HG03439 (cell line): ENCODE measurements around the gene DOCK9.

ENCODE experiments used
- ATAC-seq: cut with Tn5 transposase; IDR thresholded peaks from one replicate; pipeline ENCODE4 v1.9.1; 2021; ENCODE audit warnings: mild to moderate bottlenecking, moderate library complexity; ENCODE audit not compliant: unreplicated experiment

Gene DOCK9

GRCh38 chr13:98998831-98999638 is 21.2 kb upstream of the DOCK9 start:
- ATAC-seq = no peak

- no peak for ATAC-seq
Measured at GRCh38 chr13:98997738-98998641, 20.1 kb upstream of the DOCK9 start.

GRCh38 chr13:98997011-98997730 is 19.3 kb upstream of the DOCK9 start:
- ATAC-seq = no peak

GRCh38 chr13:98996046-98996445 is 18.2 kb upstream of the DOCK9 start:
- no peak for ATAC-seq

- ATAC-seq = no peak
Measured at GRCh38 chr13:98994896-98995295, 17.0 kb upstream of the DOCK9 start.

GRCh38 chr13:98994080-98994479 is 16.2 kb upstream of the DOCK9 start:
- no peak for ATAC-seq

GRCh38 chr13:98992355-98992754 is 14.5 kb upstream of the DOCK9 start:
- peak; percentile 56 for ATAC-seq

GRCh38 chr13:98990701-98991100 is 12.8 kb upstream of the DOCK9 start:
- no peak for ATAC-seq

GRCh38 chr13:98989469-98990235 is 11.8 kb upstream of the DOCK9 start:
- ATAC-seq = no peak

GRCh38 chr13:98988780-98989179 is 10.9 kb upstream of the DOCK9 start:
- ATAC-seq = no peak

GRCh38 chr13:98988277-98988676 is 10.4 kb upstream of the DOCK9 start:
- no peak for ATAC-seq

GRCh38 chr13:98987275-98987674 is 9.4 kb upstream of the DOCK9 start:
- ATAC-seq = no peak

- ATAC-seq = no peak
Measured at GRCh38 chr13:98986226-98986846, 8.5 kb upstream of the DOCK9 start.

- ATAC-seq = no peak
Measured at GRCh38 chr13:98985591-98985990, 7.7 kb upstream of the DOCK9 start.

GRCh38 chr13:98984983-98985382 is 7.1 kb upstream of the DOCK9 start:
- no peak for ATAC-seq

GRCh38 chr13:98984118-98984517 is 6.3 kb upstream of the DOCK9 start:
- ATAC-seq = no peak

GRCh38 chr13:98983182-98983581 is 5.3 kb upstream of the DOCK9 start:
- no peak for ATAC-seq

GRCh38 chr13:98981369-98982080 is 3.7 kb upstream of the DOCK9 start:
- no peak for ATAC-seq

GRCh38 chr13:98979012-98979660 is 1.3 kb upstream of the DOCK9 start:
- ATAC-seq = no peak
